Hematopoietic multipotent progenitor cell treated with erythropoietin and hydrocortisone succinate and interleukin-3 and kit ligand, for 6 days (in vitro differentiated cells): ENCODE results near the gene HDX.
"Not testable (repeated sequence)": the region's sequence is repeated elsewhere in the genome, so short reads cannot be mapped to it uniquely, and the experiment has no call there.

Experiments used
- DNase-seq: peaks from one replicate; pipeline ENCODE4 v3.0.0-alpha.2; 2015

HDX gene, protein sequence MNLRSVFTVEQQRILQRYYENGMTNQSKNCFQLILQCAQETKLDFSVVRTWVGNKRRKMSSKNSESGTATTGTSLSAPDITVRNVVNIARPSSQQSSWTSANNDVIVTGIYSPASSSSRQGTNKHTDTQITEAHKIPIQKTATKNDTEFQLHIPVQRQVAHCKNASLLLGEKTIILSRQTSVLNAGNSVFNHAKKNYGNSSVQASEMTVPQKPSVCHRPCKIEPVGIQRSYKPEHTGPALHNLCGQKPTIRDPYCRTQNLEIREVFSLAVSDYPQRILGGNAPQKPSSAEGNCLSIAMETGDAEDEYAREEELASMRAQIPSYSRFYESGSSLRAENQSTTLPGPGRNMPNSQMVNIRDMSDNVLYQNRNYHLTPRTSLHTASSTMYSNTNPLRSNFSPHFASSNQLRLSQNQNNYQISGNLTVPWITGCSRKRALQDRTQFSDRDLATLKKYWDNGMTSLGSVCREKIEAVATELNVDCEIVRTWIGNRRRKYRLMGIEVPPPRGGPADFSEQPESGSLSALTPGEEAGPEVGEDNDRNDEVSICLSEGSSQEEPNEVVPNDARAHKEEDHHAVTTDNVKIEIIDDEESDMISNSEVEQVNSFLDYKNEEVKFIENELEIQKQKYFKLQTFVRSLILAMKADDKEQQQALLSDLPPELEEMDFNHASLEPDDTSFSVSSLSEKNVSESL

DNA sequence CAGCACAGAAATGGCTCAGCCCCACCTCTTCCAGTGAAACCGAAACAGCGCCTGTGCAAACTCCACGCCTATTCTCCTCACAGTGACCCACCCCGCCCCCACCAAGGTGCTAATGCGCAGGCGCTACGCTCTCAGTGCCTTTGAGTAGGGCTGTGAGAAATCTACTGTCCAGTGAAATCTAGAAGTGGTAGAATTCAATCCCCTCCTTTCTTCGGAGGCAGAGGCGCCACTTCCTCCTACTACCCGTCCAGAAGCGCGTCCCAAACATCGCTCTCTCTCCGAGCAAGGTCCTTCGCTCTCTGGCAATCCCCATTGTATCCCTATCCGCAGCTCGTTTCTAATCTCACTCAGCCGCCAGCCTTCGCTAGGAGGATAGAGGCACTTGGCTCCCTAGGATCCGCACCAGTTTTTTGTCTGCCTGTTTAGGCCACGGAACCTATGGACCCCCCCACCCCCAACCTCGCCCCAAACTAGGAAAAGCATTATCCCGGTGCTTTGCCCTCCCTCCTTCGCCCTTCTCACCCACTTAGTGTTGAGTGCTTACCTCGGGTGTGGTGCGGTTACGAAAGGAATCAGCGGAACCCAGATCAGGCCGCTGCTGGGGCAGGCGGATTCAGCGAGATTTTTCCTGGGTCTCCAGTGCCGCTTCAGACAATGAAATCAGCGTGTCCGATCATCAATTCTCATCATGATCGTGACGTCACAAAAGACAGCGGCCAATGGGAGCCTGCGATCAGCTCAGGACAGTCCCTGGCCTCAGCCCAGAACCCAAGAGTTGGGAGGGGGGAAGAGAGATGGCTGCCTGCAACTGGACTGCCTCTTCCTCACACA, at the start of gene HDX:
TSS of gene HDX (minus strand) at position 656 of the 831 bp plus-strand sequence. CDS start 27,056 bp downstream, outside the sequence.
- peak; percentile 66 for DNase-seq

DNA sequence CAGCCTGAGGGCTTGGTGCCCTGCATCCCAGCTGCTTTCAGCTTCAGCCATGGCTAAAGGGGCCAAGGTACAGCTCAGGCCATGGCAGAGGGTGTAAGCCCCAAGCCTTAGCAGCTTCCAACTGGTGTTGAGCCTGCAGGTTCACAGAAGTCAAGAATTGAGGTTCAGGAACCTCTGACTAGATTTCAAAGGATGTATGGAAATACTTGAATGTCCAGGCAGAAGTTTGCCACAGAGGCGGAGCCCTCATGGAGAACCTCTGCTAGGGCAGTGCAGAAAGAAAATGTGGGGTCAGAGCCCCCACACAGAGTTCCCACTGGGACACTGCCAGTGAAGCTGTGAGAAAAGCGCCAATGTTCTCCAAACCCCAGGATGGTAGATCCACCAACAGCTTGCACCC, 39.1 kb upstream of the HDX start:
- DNase-seq = not testable (repeated sequence)

GRCh38 chrX:84537627-84538026, 35.4 kb upstream of the HDX start:
- DNase-seq = not testable (repeated sequence)

DNA sequence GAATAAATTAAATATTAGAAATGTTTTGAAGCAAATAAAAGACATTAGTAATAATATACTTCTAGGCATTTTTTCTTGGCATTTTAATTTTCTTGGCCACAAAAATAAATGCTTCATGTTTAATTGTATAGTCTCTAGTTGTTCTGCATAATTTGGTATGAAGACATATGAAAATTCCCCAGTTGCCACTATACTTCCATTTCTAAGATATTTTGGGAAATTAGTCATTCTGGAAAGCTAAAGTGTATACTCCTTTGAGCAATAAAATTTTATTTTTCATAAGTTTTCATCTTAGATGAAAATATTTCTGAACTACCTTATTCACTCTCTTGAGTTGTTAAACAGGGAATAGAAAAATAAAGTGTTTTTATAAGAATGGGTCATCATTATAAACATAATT, 13.8 kb downstream of the HDX start:
- no peak for DNase-seq

DNA sequence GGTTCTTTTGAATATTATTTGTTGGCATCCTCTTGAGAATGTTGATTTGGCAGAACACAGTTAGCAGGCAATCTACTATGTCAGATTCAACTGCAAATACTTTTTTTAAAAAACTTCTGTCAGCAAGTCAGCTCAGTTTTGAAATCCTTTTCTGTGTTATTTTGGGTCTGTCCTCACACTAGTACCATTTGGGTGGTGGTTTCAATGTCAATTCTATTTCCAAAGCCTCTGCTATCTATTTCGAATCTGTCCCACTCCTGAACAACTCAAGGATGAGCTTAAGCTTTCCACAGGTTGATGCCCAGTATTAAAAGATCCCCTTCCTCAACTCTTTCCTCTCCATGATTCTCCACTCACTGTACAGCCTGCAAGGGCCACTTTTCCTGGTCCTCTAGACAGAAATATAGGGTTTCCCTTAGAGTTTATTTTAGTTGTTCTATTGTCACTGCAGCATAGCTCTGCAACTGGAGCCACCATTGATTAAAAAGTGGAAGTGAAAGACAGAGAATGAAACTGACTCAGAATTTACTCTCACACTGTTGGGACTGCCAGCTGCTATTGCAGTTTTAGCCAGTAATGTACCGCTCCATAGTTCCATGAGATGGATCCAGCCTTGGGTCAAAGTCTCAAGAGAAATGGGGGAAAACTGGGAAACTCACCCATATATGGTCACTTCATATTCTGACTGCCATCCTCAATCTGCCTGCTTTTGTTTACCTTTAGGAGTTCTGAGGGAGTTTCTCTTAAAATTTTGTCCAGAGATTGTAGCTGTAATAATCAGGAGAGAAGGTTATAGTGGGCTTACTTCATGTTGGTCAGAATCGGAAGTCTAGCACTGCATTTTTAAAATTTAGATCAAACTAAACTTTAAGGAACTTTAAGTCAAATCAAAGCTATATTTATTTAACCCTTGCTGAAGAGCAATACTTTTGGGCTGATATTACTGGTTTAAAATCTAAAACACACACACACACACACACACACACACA, 14.6 kb downstream of the HDX start:
- no peak for DNase-seq

DNA sequence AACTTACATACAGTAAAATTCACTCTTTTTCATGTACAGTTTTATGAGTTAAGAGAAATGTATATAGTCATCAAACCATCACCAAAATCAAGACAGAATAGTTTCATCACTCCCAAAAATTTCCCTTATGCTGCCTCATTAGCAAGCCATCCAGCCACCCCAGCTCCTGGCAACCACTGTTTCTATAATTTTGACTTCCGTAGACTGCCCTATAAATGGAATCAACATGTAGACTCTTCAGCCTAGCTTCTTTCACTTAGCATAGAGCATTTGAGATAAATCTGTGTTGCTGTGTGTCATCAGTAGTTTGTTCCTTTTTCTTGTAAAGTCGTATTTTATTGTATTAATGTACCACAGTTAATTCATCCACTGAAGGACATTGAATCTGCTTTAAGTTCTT, 23.2 kb downstream of the HDX start:
- DNase-seq = no peak

GRCh38 chrX:84477114-84477513, 25.1 kb downstream of the HDX start:
- DNase-seq = no peak

DNA sequence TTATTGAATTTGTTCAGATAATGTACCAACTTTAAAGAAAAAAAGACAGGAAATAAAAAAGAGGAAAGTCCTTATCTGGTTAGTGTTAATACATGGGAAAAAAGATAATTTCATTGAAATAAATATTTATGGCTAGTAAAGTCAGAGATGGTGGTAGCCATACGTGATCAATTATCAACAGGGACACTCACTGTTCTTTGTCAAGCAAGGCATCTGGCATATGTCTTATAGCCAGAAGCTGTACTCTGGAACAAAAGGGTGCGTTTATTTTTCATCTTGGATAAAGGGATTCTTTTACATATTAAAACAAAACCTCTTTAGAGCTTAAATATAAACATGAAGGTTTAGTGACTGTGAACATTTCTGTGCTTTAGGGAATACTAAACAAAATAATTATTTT, 26.7 kb downstream of the HDX start:
- no peak for DNase-seq

DNA sequence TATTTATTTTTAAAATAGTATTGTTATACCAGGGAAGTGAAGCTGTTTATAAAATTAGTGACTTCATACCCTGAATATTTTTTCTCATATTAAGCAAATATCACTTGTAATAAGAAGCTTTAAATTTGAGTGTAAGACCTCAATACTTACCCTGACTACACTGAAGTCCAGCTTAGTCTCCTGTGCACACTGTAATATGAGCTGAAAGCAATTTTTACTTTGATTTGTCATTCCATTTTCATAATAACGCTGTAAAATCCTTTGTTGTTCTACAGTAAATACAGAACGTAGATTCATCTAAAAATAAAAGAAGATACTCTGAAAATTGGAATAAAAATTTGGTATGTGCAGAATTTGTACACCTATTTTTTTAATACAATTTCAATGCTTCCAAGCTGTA, 27.2 kb downstream of the HDX start:
- DNase-seq = no peak

GRCh38 chrX:84469226-84469625, 33.0 kb downstream of the HDX start:
- DNase-seq = peak; percentile 2

DNA sequence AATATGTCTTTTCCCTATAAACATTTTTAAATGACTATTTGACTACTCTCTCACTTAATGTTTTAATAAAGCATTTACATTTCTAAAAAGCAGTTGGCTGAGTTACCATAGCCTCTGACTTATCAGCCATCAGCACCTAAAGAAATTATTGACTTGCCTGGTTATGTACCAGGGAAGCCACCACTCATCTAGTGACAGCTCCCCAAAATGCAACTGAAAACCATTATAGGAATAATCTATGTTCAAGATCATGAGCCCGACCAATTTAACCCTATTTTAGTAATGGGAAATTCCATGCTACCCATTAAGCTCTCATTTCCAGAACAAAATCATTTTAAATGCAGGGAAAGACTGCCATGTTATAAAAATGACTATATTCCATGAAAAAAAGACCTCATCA, 34.4 kb downstream of the HDX start:
- DNase-seq = no peak

DNA sequence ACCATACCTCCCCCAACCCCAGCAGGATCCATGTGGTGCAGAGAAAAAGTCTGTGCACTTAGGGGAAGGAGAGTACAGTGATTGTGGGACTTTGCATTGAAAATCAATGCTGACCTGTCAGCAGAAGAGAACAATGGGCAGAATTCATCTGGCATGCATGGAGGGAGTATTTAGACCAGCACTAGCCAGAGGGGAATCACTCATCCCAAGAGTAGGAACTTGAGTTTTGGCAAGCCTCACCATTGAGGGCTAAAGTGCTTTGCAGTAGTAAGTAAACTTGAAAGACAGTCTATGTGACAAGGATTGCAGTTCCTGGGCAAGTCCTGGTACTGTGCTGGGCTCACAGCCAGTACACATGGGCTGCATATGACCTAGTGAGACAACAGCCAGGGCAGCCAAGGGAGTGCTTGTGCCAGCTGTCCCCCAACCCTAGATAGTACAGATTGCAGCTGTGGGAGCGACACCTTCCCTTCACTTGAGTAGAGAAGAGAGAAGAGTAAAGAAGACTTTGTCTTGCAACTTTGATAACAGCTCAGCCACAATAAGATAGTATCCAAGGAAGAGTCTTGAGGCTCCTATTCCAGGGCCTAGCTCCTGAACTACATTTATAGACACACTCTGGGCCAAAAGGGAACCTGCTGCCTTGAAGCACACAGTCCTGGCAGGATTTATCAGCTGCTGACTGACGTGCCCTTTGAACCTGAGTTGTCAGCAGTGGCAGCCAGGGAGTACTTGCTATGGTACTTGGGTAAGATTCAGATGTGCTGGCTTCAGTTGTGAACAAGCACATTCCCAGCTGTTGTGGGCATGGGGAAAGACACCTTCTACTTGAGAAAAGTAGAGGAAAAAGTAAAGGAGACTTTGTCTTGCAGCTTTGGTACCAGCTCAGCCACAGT, 48.7 kb downstream of the HDX start:
- DNase-seq = no peak

GRCh38 chrX:84441143-84441542, 61.1 kb downstream of the HDX start:
- no peak for DNase-seq

- DNase-seq = no peak
Observed at GRCh38 chrX:84415140-84415539, 87.1 kb downstream of the HDX start.

GRCh38 chrX:84363663-84364062, 138.6 kb downstream of the HDX start:
- no peak for DNase-seq

GRCh38 chrX:84363051-84363450, 139.2 kb downstream of the HDX start:
- no peak for DNase-seq

- no peak for DNase-seq
Observed at GRCh38 chrX:84362184-84362838, 139.9 kb downstream of the HDX start.

DNA sequence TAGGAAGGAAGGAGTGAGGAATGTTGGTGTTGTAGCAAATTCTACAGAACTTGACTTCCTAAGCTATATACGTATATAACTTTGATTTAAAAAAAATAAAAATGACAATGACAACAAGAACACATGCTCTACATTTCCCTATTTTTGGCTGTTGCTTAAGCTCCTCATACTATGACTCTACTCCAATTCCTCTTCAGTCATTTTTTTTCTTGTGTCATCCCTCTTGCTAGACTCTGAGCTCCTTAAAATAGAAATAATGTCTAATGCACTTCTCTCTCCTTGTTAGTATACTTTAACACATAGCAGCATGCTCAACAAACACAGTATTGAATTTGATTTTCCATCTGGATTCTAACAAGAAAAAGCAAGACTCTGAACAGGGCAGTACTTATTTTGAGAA, 144.0 kb downstream of the HDX start:
- DNase-seq = no peak

DNA sequence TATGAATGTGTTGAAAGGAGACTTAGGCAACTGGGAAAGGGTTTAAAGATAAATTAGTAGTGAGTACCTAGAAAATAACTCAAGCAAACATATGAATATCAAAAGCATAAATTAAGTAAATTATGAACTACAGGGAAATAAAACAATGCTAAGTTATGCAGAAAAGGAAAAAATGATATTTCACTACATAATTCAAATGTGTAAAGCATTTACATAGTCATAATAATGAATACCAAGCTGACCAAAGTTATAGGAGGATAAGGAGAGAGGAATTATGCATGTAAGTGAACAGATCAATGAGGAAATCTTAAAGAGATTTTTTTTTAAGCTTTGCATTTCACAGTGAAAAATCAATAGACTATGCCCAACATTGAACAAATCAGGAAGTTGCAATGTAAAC, 145.0 kb downstream of the HDX start:
- DNase-seq = no peak

DNA sequence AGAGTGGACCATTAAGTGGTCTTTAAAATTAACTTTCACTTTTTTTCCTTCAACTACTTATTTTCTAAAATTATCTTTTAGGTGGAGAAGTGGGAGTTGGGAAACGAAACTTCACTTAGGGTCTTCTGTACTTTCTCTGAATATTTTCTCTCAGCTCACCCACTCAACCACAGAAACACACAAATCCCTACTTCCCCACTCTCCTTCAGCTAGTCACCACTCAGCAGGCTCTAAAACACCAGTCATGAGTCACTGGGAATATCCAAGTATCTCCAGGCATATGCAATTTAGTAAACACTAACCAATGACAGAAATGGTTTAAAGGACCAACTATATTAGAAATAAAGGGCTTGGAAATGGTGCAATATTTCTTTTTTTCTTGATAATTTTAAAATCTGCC, 161.3 kb downstream of the HDX start:
- DNase-seq = no peak
